Natural killer cell (primary cell): ENCODE results near the gene GGPS1. TPM values are rescaled to one million over a fixed set of nuclear protein-coding genes. Genes with fewer than 3 reads are reported as not detected.
A peak's percentile ranks its signal among the peaks of the same experiment; 100 is the strongest.

ENCODE experiments used
- ATAC-seq, 3 donors: fragments of 150-1000 bp in 2 of 3; fragments of 200-7000 bp in 1 of 3; cut with Tn5 transposase; 1 replicate in 1 of 3; 2 replicates in 2 of 3; pipeline ENCODE4 v1.10.0; 2021; ENCODE audit warnings: mild to moderate bottlenecking in 2 of 3, moderate library complexity in 2 of 3
- DNase-seq, 2 donors: peaks; one replicate each; pipeline versions ENCODE4 v3.0.0 to v3.0.0-alpha.2; 2013 to 2021; ENCODE audit warnings: mixed read lengths in 1 of 2
- H3K27ac ChIP-seq: one replicate; pipeline ENCODE4 v1.5.1; 2013; ENCODE audit warnings: mild to moderate bottlenecking, low read length
- H3K27me3 ChIP-seq: one replicate; pipeline ENCODE4 v1.6.1; 2013; ENCODE audit warnings: low read length; ENCODE audit not compliant: control insufficient read depth, insufficient read depth
- H3K36me3 ChIP-seq: one replicate; pipeline ENCODE4 v1.6.1; 2013; ENCODE audit warnings: low read length; ENCODE audit not compliant: control insufficient read depth, insufficient read depth
- H3K4me1 ChIP-seq: one replicate; pipeline ENCODE4 v1.6.1; 2013; ENCODE audit warnings: low read length; ENCODE audit not compliant: control insufficient read depth, insufficient read depth
- H3K4me3 ChIP-seq: one replicate; pipeline ENCODE4 v1.5.1; 2013; ENCODE audit warnings: low read length
- H3K9me3 ChIP-seq: one replicate; pipeline ENCODE4 v1.6.1; 2013; ENCODE audit warnings: low read length; ENCODE audit not compliant: control insufficient read depth, insufficient read depth
- H3K27ac Mint-ChIP-seq, 2 donors: one replicate each; pipeline ENCODE4 v1.8.0; 2022; ENCODE audit warnings: mild to moderate bottlenecking in 2 of 2, mixed read lengths in 2 of 2, moderate library complexity in 1 of 2
- H3K27me3 Mint-ChIP-seq, 2 donors: one replicate each; pipeline ENCODE4 v1.8.0; 2022; ENCODE audit warnings: low read depth in 2 of 2, mixed read lengths in 2 of 2
- H3K36me3 Mint-ChIP-seq: one replicate; pipeline ENCODE4 v1.8.0; 2022; ENCODE audit warnings: mixed read lengths
- H3K4me1 Mint-ChIP-seq, 2 donors: one replicate each; pipeline ENCODE4 v1.8.0; 2022; ENCODE audit warnings: mixed read lengths in 2 of 2
- H3K4me3 Mint-ChIP-seq: one replicate; pipeline ENCODE4 v1.8.0; 2022; ENCODE audit warnings: mild to moderate bottlenecking, moderate library complexity, mixed read lengths
- H3K9me3 Mint-ChIP-seq, 2 donors: one replicate each; pipeline ENCODE4 v1.8.0; 2022; ENCODE audit warnings: mixed read lengths in 2 of 2
- WGBS: methylation state at CpG from one replicate; pipeline ENCODE4 v1.1.7; 2013; ENCODE audit warnings: missing lambda C conversion rate; ENCODE audit not compliant: insufficient coverage; 5-methylcytosine and 5-hydroxymethylcytosine counted together
- intact Hi-C: fragments of 100-400 bp; cut with micrococcal nuclease; formaldehyde crosslinking; loops from one replicate; pipeline ENCODE4 v1.14.2; 2022
- total RNA-seq, 4 donors: library from RNA; stranded (reverse); fragments of 120-200 nt in 1 of 4; gene quantifications; one replicate each; pipeline versions ENCODE4 v1.2.3 to v1.2.4, GENCODE V29; 2013 to 2022
- TF ChIP-seq, protein P1 (sequence below): fragments of 200-600 bp; IDR thresholded peaks from one replicate; pipeline ENCODE4 v1.8.0; 2022; ENCODE audit warnings: antibody characterized with exemption

Gene GGPS1
- 10 to 100 TPM; 18.7 to 26.0 (median 23.9) TPM for total RNA-seq
- 37.4 TPM for total RNA-seq (2013)

DNA sequence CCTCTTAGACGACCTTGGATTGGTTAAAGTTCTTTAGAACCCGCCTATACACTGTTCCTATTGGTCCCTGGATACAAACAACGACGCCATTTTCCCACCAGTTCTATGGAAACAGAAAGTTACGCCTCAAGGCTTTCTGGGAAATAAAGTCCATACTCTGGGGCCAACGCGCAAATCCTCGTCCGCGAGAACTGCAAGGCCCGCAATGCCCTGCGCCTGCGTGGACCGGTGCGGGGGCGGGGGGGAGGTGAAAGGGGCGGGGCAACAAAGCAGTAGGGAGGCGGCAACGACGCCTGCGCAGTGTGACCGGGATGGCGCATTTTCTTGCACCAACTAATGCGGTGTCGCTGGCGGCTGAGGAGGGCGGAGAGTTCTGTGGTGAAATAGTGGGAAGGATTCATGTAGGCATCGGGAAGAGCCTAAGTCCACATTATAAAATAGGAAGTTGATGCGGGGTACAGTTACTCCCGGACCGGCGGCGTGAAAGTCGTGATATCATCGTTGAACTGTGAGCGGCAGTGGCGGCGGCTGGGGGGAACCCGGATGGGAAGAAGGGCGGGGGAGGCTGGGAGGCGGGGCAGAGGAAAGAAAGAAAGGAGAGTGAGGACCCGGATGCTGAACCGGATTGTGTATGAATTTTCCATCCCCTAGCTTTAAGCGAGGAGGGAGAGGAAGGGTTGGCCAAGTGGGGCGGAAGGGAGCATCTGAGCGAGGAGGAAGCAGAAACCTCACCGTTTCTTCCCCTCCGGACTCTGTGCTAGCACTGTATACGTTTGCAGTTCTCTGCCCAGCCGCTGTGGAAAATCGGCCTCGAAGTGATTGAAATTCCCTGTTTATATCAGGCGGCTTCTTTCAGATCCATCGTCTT, at the start of gene GGPS1:
Gene GGPS1, plus strand, starts transcription at position 300 of the 868 bp plus-strand sequence. CDS start 6,695 bp downstream, outside the sequence.
- H3K4me1 Mint-ChIP-seq = peaks cover 33 to 39% of the 10 kb centered on the region in 2 donors
- peak; percentile 95 to 99 for DNase-seq
- Histone ChIP-seq H3K9me3 (no peaks in the 10 kb centered on the region), H3K4me3 (peak within 1 kb of the TSS; percentile 96), H3K36me3 (no peaks in the 10 kb centered on the region), H3K27me3 (no peaks in the 10 kb centered on the region), H3K4me1 (peaks cover 26% of the 10 kb centered on the region), H3K27ac (peak within 1 kb of the TSS; percentile 92)
- H3K27ac Mint-ChIP-seq = no peak within 1 kb of the TSS
- H3K4me3 Mint-ChIP-seq = no peak within 1 kb of the TSS
- under 1% methylated on average over 54 of the region's 54 CpGs for WGBS
- peak; percentile 71 to 92 (median 81) for ATAC-seq
- no peaks in the 10 kb centered on the region for H3K27me3 Mint-ChIP-seq
- intact Hi-C loops = loop anchor here (1.0 to 10.0 kb wide), 9 partner anchors 24 to 724 kb away; partner anchors contain the start of genes LYST, RBM34, TBCE and TOMM20
- H3K36me3 Mint-ChIP-seq = no peaks in the 10 kb centered on the region
- H3K9me3 Mint-ChIP-seq = no peaks in the 10 kb centered on the region
- TF ChIP-seq, protein P1, sequence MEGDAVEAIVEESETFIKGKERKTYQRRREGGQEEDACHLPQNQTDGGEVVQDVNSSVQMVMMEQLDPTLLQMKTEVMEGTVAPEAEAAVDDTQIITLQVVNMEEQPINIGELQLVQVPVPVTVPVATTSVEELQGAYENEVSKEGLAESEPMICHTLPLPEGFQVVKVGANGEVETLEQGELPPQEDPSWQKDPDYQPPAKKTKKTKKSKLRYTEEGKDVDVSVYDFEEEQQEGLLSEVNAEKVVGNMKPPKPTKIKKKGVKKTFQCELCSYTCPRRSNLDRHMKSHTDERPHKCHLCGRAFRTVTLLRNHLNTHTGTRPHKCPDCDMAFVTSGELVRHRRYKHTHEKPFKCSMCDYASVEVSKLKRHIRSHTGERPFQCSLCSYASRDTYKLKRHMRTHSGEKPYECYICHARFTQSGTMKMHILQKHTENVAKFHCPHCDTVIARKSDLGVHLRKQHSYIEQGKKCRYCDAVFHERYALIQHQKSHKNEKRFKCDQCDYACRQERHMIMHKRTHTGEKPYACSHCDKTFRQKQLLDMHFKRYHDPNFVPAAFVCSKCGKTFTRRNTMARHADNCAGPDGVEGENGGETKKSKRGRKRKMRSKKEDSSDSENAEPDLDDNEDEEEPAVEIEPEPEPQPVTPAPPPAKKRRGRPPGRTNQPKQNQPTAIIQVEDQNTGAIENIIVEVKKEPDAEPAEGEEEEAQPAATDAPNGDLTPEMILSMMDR = no peak

DNA sequence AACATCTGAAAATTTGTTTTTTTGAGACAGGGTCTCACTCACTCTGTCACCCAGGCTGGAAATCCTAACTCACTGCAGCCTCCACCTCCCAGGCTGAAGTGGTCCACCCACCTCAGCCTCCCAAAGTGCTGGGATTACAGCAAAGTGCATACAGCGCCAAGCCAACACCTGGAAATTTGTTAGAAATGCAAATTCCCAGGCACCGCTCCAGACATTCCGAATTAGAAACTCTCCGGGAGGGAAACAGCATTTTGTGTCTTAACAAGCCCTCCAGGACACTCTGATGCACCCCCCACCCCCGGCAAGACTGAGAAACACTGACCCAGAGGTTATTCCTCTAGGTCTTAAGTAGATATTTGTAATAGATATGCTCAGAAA, 49.5 kb upstream of the GGPS1 start:
- Histone ChIP-seq H3K9me3 (no peaks in the 10 kb centered on the region), H3K4me3 (no peak overlapping the region), H3K27me3 (no peaks in the 10 kb centered on the region), H3K4me1 (peaks cover 34% of the 10 kb centered on the region), H3K36me3 (no peaks in the 10 kb centered on the region), H3K27ac (no peak overlapping the region)
- no peaks in the 10 kb centered on the region for H3K36me3 Mint-ChIP-seq
- ATAC-seq = no peak
- no peaks in the 10 kb centered on the region for H3K27me3 Mint-ChIP-seq
- H3K4me1 Mint-ChIP-seq = peaks cover 58 to 63% of the 10 kb centered on the region in 2 donors
- TF ChIP-seq, protein P1 = no peak
- H3K9me3 Mint-ChIP-seq = no peaks in the 10 kb centered on the region
- H3K4me3 Mint-ChIP-seq = peak overlapping the region; percentile 13
- intact Hi-C loops = no loop called here
- no peak overlapping the region for H3K27ac Mint-ChIP-seq
- WGBS = 98% methylated on average over 4 of the region's 5 CpGs
- no peak for DNase-seq

DNA sequence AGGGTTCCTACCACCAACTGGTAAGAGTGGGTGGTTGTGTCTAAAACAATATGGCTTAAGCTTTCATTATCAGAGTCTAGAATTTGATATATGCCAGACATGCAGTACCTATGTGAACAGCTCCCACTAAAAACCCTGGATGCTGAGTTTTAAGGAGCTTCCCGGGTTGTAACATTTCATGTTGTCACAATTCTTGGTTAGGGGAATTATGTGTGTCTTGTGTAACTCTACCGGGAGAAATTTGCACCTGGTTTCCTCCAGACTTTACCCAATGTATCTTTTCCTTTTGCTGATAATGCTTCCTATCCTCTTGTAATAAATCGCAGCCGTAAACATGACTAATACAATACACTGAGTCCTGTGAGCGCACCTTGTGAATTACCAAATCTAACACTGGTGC, 48.7 kb upstream of the GGPS1 start:
- no peak overlapping the region for H3K4me3 ChIP-seq
- Mint-ChIP-seq H3K9me3 (no peaks in the 10 kb centered on the region), H3K27me3 (no peaks in the 10 kb centered on the region), H3K27ac (peak overlapping the region in 1 of 2 donors; percentile 1), H3K36me3 (no peaks in the 10 kb centered on the region), H3K4me3 (no peak overlapping the region), H3K4me1 (peaks cover 62% of the 10 kb centered on the region in 2 donors)
- H3K9me3 ChIP-seq = no peaks in the 10 kb centered on the region
- H3K4me1 ChIP-seq = peaks cover 40% of the 10 kb centered on the region
- no peaks in the 10 kb centered on the region for H3K27me3 ChIP-seq
- WGBS = 87% methylated on average over 5 of the region's 5 CpGs
- intact Hi-C loops = no loop called here
- ATAC-seq = no peak
- no peak overlapping the region for H3K27ac ChIP-seq
- no peaks in the 10 kb centered on the region for H3K36me3 ChIP-seq
- TF ChIP-seq, protein P1 = no peak
- no peak for DNase-seq
